ENCODE results near the gene SPRY2. TPM values are rescaled to one million over a fixed set of nuclear protein-coding genes. Genes with fewer than 3 reads are reported as not detected.

The SPRY2 gene
- polyA plus RNA-seq, 2 of the 4 experiments (the other 2 are of a cell fraction), result 5.9 to 23.1 TPM

GRCh38 chr13:80299046-80299445 is 41.9 kb downstream of the SPRY2 start:
- Histone ChIP-seq H3K4me1 (no peaks in the 10 kb centered on the region), H3K4me2 (no peak overlapping the region), H3K27ac (no peak overlapping the region), H3K9me3 (no peaks in the 10 kb centered on the region), H3K4me3 (no peak overlapping the region)
- ChIA-PET POLR2A (no interaction called here), CTCF (interaction anchor here (0.6 kb wide), 1 partner anchor 12 kb away, joined by 3 read pairs; no protein-coding TSS in a partner anchor)
- TF ChIP-seq NR3C1 (IDR thresholded peaks at IDR 0.05) (no peak), HDAC2 (IDR thresholded peaks at IDR 0.05) (no peak), EP300 (IDR thresholded peaks at IDR 0.05) (no peak), MYC (IDR thresholded peaks at IDR 0.05; ENCODE audit: borderline replicate concordance, low read length) (no peak), MAX (IDR thresholded peaks at IDR 0.05) (no peak), USF2 (IDR thresholded peaks at IDR 0.05) (no peak), JUNB (IDR thresholded peaks at IDR 0.05) (no peak), CEBPB (IDR thresholded peaks at IDR 0.05) (no peak), GATA3 (IDR thresholded peaks at IDR 0.05; ENCODE audit: borderline replicate concordance) (no peak), RNF2 (IDR thresholded peaks at IDR 0.05; ENCODE audit: borderline replicate concordance, low read depth) (no peak), ZNF302 (CRISPR knock-in tag; IDR thresholded peaks at IDR 0.05) (no peak), CHD4 (IDR thresholded peaks at IDR 0.05; ENCODE audit: borderline replicate concordance) (no peak), KDM5A (IDR thresholded peaks at IDR 0.05) (no peak), ZC3H11A (IDR thresholded peaks at IDR 0.05) (no peak), TP53 (CRISPR knock-in tag; IDR thresholded peaks at IDR 0.05) (no peak), RARB (CRISPR knock-in tag; IDR thresholded peaks at IDR 0.05) (no peak)
- TF ChIP-seq, protein P1, sequence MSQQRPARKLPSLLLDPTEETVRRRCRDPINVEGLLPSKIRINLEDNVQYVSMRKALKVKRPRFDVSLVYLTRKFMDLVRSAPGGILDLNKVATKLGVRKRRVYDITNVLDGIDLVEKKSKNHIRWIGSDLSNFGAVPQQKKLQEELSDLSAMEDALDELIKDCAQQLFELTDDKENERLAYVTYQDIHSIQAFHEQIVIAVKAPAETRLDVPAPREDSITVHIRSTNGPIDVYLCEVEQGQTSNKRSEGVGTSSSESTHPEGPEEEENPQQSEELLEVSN (IDR thresholded peaks at IDR 0.05; ENCODE audit: borderline replicate concordance, low read depth), result no peak
- DNase-seq (ENCODE audit: low read depth in 1 of 2, low spot score in 1 of 2) (no peak), ATAC-seq (no peak), FAIRE-seq (no peak)

- POLR2A ChIA-PET, result no interaction called here
- 94% methylated on average over 2 of the region's 2 CpGs for WGBS (ENCODE audit: missing lambda C conversion rate)
- no peak for ATAC-seq
- CTCF ChIA-PET, result interaction anchor here (0.6 kb wide), 1 partner anchor 69 kb away, joined by 3 read pairs; no protein-coding TSS in a partner anchor
- DNase-seq (ENCODE audit: low read depth in 1 of 2, low spot score in 1 of 2), result no peak
- Histone ChIP-seq H3K4me1 (no peaks in the 10 kb centered on the region), H3K27ac (no peak overlapping the region), H3K9me3 (no peaks in the 10 kb centered on the region), H3K4me2 (no peak overlapping the region), H3K4me3 (no peak overlapping the region)
- TF ChIP-seq NFE2L2 (conservative IDR thresholded peaks at IDR 0.05; ENCODE audit: low read length) (no peak), ZNF302 (CRISPR knock-in tag; IDR thresholded peaks at IDR 0.05) (no peak), REST (IDR thresholded peaks at IDR 0.05) (no peak), CTCF (IDR thresholded peaks at IDR 0.05) (no peak), USF2 (IDR thresholded peaks at IDR 0.05) (no peak), MAZ (IDR thresholded peaks at IDR 0.05; ENCODE audit: borderline replicate concordance, low read depth, low read length) (no peak)
- FAIRE-seq, result no peak
These were observed 43.4 kb downstream of the SPRY2 start for GRCh38 chr13:80297503-80297902.

Data from A549 (cell line).